Kidney epithelial cell (primary cell): ENCODE data around the gene MED13L. TPM values are rescaled to one million over a fixed set of nuclear protein-coding genes. Genes with fewer than 3 reads are reported as not detected.

Source experiments
- DNase-seq: peaks from one replicate; pipeline ENCODE4 v3.0.0-alpha.2; 2010; ENCODE audit warnings: low read depth
- H3K27me3 ChIP-seq: 2 replicates; pipeline ENCODE4 v1.6.0; 2011; ENCODE audit warnings: low read length; ENCODE audit not compliant: control insufficient read depth, insufficient read depth
- H3K36me3 ChIP-seq: 2 replicates; pipeline ENCODE4 v1.5.1; 2011; ENCODE audit warnings: low read length; ENCODE audit not compliant: control insufficient read depth, insufficient read depth
- H3K4me3 ChIP-seq: 2 replicates; pipeline ENCODE4 v1.5.1; 2011; ENCODE audit warnings: low read depth, mild to moderate bottlenecking, control low read depth, low read length
- total RNA-seq: library from RNA; depleted of rRNA; stranded (reverse); fragments of >200 nt; gene quantifications from 2 replicates; pipeline ENCODE4 v1.2.3, GENCODE V29; 2015
- TF ChIP-seq, protein P1 (sequence below): IDR thresholded peaks from 2 replicates; pipeline ENCODE4 v1.5.1; 2011; ENCODE audit warnings: mild to moderate bottlenecking, moderate library complexity, low read length, control low read depth, inconsistent platforms; ENCODE audit not compliant: insufficient read depth, poor library complexity, severe bottlenecking

MED13L gene
- total RNA-seq, 1 donor from 2014 or later, result 45.9 TPM

DNA sequence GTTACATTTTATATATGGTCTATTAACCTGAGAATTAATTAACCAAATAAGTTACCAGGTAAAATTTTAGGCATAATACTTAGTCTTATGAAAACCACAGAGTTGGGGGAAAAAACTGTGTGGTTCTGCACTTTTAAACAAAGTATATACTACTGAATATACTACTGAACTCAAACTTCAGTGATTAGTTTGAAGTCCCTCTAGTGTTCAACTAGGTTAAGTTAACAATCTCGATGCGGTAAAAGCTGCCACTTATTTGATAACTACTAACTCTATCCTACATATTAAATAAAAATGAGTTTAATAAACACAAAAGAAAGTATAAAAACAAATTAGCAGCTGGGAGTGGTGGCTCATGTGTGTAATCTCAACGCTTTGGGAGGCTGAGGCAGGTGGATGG is 56.7 kb downstream of the MED13L start:
- Histone ChIP-seq H3K27me3 (no peaks in the 10 kb centered on the region), H3K4me3 (no peak overlapping the region), H3K36me3 (no peaks in the 10 kb centered on the region)
- DNase-seq, result no peak
- TF ChIP-seq, protein P1, sequence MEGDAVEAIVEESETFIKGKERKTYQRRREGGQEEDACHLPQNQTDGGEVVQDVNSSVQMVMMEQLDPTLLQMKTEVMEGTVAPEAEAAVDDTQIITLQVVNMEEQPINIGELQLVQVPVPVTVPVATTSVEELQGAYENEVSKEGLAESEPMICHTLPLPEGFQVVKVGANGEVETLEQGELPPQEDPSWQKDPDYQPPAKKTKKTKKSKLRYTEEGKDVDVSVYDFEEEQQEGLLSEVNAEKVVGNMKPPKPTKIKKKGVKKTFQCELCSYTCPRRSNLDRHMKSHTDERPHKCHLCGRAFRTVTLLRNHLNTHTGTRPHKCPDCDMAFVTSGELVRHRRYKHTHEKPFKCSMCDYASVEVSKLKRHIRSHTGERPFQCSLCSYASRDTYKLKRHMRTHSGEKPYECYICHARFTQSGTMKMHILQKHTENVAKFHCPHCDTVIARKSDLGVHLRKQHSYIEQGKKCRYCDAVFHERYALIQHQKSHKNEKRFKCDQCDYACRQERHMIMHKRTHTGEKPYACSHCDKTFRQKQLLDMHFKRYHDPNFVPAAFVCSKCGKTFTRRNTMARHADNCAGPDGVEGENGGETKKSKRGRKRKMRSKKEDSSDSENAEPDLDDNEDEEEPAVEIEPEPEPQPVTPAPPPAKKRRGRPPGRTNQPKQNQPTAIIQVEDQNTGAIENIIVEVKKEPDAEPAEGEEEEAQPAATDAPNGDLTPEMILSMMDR, result no peak

- H3K27me3 ChIP-seq, result no peaks in the 10 kb centered on the region
- TF ChIP-seq, protein P1, result no peak
- no peak overlapping the region for H3K4me3 ChIP-seq
- DNase-seq, result no peak
- H3K36me3 ChIP-seq, result no peaks in the 10 kb centered on the region
Measured at GRCh38 chr12:116217045-116217735, 60.3 kb downstream of the MED13L start.

DNA sequence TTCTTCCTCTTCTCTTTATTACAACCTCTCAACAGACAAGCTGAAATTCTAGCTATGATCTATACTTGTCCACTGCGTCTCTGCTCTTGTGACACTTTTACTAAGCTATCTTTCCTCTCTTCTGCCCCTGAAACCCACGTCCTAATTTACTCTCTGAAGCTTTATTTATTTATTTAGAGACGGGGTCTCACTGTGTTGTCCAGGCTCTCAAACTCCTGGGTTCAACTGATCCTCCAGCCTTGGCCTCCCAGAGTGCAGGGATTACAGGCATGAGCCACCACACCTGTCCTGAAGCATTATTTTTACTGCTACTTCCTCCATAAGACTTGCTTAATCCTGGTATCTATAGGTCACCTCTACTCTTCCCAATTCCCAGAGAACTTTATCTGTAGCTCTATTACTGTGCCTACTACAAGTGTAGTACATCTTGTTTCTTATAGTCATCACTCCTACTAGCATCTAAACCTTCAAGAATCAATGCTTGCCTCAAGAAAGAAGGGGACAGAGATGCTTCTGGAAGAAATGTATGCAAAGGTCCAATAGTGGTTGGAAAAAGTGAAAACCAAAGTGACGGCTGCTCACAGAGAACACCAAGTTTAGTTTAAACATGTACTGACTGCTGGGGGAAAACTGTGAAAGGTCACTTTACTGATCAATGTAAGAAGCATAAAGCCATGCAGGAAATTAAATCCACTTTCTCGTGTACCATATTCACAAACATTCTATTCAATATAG is 61.3 kb downstream of the MED13L start:
- H3K36me3 ChIP-seq, result no peaks in the 10 kb centered on the region
- H3K4me3 ChIP-seq, result no peak overlapping the region
- TF ChIP-seq, protein P1, result no peak
- H3K27me3 ChIP-seq, result no peaks in the 10 kb centered on the region
- DNase-seq, result no peak

GRCh38 chr12:116215023-116215422 is 62.5 kb downstream of the MED13L start:
- H3K27me3 ChIP-seq, result no peaks in the 10 kb centered on the region
- TF ChIP-seq, protein P1, result no peak
- H3K4me3 ChIP-seq, result no peak overlapping the region
- no peak for DNase-seq
- H3K36me3 ChIP-seq, result no peaks in the 10 kb centered on the region

DNA sequence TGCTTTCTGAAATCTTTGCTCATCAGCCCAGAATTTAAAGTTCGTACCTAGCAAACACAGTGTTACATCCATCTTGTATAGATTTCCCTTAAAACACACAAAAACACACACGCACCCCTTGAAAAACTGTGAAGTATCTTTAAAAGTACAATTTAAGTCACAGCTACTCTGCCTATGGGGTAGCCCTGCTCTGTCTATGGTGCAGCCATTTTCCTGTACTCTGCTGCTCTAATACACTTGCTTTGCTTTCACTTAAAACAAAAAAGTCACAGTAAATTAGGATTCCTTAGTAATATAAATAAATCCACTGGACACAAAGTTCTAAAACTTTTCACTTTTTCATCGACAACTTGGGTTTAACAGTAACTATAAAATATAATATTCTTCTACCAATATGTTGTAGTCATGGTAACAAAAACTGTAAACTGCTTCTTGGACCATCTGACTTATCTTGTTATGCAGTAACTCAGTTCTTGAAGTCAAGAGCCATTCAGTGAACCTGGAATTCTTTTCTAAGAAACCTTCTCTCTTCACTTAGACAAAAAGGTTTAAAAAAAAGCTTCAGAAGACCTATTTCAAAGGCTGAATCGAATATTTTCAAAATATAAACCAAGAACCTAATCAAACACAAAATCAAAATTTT is 63.5 kb downstream of the MED13L start:
- Histone ChIP-seq H3K36me3 (no peaks in the 10 kb centered on the region), H3K27me3 (no peaks in the 10 kb centered on the region), H3K4me3 (no peak overlapping the region)
- TF ChIP-seq, protein P1, result no peak
- DNase-seq, result no peak
